GM18873 (cell line): Measurements from ENCODE around the gene BAD.

ENCODE experiments used
- ATAC-seq: cut with Tn5 transposase; IDR thresholded peaks from one replicate; pipeline ENCODE4 v1.9.1; 2021; ENCODE audit warnings: mild to moderate bottlenecking, moderate library complexity, moderate number of reproducible peaks; ENCODE audit not compliant: unreplicated experiment, low FRiP score

BAD gene

DNA sequence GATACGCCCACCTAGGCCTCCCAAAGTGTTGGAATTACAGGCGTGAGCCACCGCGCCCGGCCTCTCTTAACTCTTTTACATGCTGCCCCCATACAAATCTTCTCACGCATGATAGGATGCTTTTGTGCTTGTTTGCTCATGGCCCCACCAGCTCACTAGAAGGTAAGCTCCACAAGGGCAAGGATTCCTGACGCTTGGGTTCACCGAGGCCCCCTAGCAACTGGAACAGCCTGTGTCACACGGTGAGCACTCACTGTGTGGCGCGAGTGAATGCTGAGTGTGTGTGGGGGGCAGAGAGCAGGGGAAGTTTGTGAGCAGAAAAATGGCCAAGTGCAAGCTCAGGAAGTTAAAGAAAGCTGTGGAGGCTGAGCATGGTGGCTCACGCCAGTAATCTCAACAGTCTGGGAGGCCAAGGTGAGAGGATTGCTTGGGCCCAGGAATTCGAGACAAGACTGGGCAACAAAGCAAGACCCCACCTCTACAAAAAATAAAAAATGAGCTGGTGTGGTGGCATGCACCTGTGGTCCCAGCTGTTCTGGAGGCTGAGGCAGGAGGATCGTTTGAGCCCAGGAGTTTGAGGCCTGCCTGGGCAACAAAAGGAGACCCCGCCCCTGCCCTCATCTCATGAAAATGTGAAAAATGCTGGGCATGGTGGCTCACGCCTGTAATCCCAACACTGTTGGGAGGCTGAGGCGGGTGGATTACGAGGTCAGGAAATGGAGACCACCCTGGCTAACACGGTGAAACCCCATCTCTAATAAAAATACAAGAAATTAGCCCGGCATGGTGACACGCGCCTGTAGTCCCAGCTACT lies 2.3 kb downstream of the BAD start:
- no peak for ATAC-seq

GRCh38 chr11:64278576-64279190 lies 5.8 kb downstream of the BAD start:
- ATAC-seq: no peak

DNA sequence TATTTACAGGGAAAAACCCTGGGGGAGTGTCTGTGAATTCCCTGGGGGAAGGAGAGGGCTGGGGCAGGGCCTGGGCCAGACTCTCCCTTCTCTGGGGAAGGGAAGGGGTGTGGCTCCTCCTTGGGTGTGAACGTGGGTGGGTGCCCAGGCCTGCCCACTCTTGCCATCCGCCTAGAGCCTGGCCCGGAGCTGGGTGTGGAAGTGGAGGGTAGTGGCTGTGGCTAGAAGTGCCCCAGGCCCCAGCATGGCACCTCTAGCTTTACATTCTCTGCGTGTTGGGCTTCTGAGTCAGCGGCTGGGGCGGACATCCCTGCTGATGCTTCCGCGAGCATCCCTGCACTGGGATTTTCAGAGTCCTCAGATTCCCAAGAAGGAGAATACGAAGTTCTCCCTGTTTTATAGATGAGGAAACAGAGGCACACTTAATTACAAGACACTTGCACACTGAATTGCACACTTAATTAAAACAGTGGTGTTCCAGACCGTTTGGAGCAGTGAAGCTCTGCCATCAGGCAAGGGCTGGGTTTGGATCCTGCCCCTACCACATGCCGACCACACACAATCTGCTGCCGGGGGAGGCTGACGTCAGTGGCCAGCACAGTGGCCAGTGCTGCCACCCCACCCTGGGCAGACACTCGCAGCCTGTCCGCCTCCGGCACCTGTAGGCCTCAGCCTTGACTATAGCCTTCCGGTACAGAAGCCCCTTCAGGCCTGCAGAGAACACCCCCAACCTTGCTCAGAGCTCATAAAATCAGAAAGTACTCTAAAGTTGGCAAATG lies 7.6 kb downstream of the BAD start:
- no peak for ATAC-seq

DNA sequence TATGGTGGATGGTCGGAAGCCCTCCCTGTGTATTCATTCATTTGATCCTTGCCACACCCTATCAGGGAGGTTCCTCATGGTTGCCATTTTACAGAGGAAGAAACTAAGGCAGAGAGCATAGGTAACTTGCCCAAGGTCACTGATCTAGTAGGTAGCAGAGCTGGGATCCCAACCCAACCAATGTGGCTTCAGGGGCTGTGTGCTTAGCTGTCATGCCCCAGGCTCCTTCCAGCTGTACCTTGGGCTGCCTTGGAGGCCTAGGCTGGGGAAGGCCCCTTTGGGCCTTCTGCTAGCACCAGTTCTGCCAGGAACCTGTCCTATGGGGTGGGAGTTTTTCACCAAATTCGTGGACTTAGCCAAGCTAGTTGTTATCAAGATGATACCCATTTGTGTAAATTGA lies 8.6 kb downstream of the BAD start:
- no peak for ATAC-seq

- ATAC-seq: no peak
Measured at GRCh38 chr11:64275031-64275800, 9.2 kb downstream of the BAD start.

DNA sequence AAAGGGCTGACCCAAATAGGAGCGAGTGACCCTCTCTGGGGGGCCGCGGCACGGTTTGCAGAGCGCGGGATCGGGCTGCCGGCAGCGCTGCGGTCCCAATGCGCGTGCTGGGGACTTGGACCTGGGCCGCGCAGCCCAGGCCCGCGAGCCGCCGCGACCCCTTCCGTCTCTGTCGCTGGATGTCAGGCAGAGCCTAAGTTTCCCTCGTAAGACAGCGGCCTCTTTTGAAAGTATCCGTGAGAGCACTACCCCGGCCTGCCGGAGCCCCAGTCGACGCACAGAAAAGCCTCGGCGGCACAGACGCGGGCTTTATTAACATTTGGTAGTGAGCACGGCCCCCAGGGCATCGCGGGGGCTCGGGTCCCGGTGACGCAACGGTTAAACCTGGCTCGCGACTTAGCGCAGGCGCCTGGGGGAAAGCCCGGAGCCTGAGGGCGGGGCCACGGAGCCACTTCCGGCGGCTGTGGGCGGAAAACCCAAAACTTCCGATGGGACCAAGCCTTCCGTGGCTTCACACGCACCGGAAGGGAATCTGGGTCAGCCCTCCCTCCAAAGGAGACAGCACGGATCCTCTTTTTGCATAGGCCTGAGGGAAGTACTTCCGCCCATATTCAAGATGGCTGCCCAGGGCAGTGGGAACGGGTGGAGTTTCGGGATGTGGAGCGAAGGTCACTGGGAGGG lies 14.8 kb downstream of the BAD start:
- ATAC-seq: peak; percentile 71

GRCh38 chr11:64268893-64269539 lies 15.4 kb downstream of the BAD start:
- ATAC-seq: peak; percentile 3

DNA sequence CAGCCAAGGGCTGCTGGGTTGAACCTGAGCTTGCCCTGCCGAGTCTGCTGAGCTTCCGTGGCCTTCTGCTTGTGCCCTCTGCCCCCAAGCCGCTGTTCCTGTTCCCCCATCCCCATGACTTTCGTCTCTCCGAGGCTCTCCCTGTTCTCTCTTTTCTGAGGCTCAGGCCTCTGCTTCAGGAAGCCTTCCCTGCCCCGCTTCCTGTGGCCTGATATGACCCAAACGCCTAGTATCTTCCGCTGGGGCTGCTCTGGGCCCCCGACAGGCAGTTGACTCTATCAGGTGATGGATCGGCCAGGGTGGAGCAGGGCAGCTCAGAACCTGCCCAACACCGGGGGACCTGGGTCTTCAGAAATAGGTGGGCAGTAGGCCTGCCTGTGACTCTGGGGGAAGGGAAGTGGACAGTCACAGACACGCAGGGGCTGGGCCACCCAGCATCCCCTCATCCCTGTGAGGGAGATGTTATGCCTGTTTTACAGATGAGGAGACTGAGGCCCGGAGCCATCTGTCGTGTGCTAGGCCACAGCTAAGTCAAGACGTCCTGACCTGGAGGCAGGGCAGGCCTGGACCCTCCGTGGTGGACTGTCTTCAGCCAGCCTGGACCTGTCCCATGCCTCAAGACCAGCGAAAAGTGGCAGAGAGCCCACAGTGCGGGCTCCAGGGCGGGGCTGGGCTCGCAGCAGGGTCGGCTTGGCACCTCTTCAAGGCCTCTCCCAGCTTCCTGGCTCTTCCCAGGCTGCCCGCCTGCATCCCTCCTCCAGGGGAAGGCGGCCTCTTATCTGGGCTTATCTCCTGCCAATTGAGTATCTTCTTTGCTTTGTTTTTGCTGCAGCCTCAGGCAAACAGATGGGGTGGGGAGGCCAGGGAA lies 16.2 kb downstream of the BAD start:
- ATAC-seq: no peak

GRCh38 chr11:64267207-64267945 lies 17.1 kb downstream of the BAD start:
- ATAC-seq: no peak

DNA sequence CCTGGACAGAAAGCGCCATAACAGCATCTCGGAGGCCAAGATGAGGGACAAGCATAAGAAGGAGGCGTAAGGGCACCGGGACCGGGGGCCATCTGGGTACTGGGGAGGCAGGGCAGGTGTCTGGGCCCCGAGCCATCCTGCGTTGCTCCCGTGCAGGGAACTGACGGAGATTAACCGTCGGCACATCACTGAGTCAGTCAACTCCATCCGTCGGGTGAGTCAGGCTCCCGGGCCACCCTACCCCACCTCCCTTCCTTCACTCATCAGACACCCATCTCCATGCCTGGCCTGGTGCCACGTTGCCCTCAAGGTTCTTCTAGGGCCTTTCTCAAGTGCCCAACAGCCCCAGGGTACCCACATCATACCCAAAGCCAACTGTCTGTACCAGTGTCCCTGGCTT lies 18.1 kb downstream of the BAD start:
- ATAC-seq: no peak

DNA sequence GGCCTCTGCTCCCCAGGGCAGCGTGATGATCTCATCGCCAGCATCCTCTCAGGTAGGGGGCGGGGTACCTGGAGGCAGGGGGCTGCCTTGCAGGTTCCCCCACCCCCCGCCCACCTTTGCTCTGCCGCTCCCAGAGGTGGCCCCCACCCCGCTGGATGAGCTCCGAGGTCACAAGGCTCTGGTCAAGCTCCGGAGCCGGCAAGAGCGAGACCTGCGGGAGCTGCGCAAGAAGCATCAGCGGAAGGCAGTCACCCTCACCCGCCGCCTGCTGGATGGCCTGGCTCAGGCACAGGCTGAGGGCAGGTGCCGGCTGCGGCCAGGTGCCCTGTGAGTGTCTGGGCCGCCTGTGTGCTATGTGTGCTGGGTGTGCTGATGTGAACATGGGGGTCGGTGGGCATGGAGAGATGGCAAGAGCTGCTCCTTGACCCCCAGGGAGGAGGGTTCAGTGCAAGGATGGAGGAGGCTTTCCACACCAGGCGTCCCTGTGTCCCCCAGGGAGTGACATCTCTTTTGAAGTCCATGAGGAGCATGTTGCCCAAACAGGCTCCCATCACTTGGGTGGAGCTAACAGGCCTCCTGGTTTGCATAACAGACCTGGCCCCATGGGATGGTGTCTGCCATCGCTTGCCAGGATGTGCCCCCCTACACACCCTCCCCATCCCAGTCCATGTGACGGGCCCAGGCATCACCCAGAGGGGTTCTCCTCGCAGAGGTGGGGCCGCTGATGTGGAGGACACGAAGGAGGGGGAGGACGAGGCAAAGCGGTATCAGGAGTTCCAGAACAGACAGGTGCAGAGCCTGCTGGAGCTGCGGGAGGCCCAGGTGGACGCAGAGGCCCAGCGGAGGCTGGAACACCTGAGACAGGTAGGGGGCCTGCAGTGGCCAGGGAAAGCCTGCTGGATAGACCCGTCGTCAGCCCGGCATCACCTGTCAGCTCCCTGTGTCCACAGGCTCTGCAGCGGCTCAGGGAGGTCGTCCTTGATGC lies 19.0 kb downstream of the BAD start:
- no peak for ATAC-seq

DNA sequence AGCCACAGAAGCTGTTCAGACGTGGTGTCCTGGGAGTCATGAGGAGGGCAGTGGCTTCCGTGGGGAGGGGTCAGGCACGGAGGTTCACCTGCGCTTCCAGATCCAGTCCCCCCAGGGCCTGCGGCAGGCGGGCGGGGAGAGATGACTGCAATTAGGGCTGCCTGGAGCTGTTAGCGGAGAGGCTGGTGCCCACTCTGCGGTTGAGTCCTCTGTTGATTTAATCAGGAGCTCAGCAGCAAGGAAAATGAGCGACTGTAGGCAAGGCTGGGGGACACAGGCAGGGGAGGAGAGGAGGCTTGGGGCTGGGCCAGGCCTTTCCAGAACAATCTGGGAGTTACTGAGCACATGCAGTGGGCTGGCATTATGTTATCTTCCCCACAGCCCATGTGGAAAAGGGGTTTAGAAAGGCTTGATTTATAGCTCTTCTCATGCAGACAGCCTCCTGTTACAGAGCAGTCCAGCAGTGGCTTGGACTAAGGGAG lies 20.1 kb downstream of the BAD start:
- no peak for ATAC-seq

DNA sequence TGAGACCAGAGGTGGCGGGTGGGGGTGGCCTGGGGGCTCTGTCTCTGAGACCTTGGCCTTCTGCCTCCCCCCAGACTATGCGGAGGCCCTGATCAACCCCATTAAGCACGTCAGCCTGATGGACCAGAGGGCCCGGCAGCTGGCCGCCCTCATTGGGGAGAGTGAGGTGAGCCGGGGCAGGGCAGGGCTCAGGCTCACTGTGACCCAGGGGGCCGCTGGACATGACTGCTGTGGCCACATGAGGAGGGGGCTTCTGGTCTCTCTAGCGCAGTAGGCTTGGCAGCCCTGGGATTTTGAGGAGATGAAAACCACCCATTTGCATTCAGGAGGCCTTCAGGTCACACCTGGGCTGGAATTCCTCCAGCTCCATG lies 20.5 kb downstream of the BAD start:
- no peak for ATAC-seq

DNA sequence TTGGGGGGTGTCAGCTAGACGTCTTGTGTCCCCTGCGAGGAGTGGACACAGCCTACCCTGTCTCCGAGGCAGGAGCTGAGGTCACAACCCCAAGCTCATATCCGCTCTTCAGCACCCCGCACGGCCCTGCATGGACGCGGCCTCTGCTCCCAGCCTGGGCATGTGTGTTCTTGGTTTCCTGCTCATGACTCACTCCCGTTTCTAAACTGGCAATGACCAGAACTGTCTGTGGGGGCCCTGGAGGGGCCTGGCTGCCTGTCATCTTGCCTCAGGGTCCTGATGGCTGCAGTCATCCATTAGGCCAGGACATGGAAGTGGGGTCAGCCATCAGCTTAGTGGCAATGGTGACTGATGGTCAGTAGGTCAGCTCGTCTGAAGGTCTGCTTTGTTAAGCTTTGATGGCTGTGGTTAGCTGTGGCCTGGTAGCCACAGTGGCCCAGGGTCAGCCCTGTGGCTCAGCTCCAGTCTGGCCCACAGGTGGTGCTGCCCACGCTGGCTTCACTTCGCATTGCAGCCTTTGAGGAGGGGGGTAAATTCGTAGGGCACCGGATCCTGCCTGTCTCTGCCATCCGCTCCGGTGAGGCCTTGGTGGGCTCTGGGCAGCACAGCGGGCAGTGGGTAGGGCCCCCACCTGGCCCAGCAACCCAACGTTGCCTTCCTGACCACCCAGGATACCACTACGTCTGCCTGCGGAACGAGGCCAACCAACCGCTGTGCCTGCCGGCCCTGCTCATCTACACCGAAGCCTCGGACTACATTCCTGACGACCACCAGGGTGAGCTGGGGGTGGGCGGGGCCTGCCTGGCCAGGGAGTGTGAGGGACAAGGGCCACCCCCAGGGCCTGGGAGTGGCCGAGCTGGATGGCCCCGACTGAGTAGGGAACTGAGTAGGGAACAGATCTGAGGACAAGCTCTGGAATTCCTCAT lies 21.2 kb downstream of the BAD start:
- ATAC-seq: no peak

- no peak for ATAC-seq
Measured at GRCh38 chr11:64262271-64263002, 22.0 kb downstream of the BAD start.
